IMR-90 (cell line): ENCODE data around the gene LRRC7.

Experiments used
- BHLHE40 ChIP-seq: fragments of 150-350 bp; IDR thresholded peaks from 2 replicates; pipeline ENCODE4 v1.6.1; 2016; ENCODE audit warnings: mild to moderate bottlenecking, low read depth, low read length
- CEBPB ChIP-seq: IDR thresholded peaks from 2 replicates; pipeline ENCODE4 v1.6.1; 2012; ENCODE audit warnings: low read depth, low read length, improper control_type of control experiment
- FOS ChIP-seq: fragments of 150-350 bp; IDR thresholded peaks from 2 replicates; pipeline ENCODE4 v1.6.1; 2016; ENCODE audit warnings: low read depth, low read length
- MAFK ChIP-seq: IDR thresholded peaks from 2 replicates; pipeline ENCODE4 v1.6.1; 2012; ENCODE audit warnings: low read depth, low read length, improper control_type of control experiment
- MXI1 ChIP-seq: IDR thresholded peaks from 2 replicates; pipeline ENCODE4 v1.6.1; 2012; ENCODE audit warnings: low read depth, mild to moderate bottlenecking, low read length, moderate library complexity, borderline replicate concordance
- NFE2L2 ChIP-seq: fragments of 150-350 bp; IDR thresholded peaks from 2 replicates; pipeline ENCODE4 v1.6.1; 2016; ENCODE audit warnings: low read depth, mild to moderate bottlenecking, low read length
- POLR2A ChIP-seq: IDR thresholded peaks from 2 replicates; pipeline ENCODE4 v1.6.1; 2012; ENCODE audit warnings: mild to moderate bottlenecking, low read depth, low read length
- RAD21 ChIP-seq: IDR thresholded peaks from 2 replicates; pipeline ENCODE4 v1.6.1; 2012; ENCODE audit warnings: low read length, improper control_type of control experiment
- RCOR1 ChIP-seq: IDR thresholded peaks from 2 replicates; pipeline ENCODE4 v1.6.1; 2012; ENCODE audit warnings: mild to moderate bottlenecking, low read length, improper control_type of control experiment; ENCODE audit not compliant: insufficient replicate concordance
- RFX5 ChIP-seq: IDR thresholded peaks from 2 replicates; pipeline ENCODE4 v1.8.0; 2012; ENCODE audit warnings: low read depth, mild to moderate bottlenecking, low read length, moderate library complexity
- SMC3 ChIP-seq: fragments of 150-350 bp; IDR thresholded peaks from 2 replicates; pipeline ENCODE4 v1.6.1; 2016; ENCODE audit warnings: low read depth, mild to moderate bottlenecking, antibody characterized with exemption, low read length, moderate library complexity
- TF ChIP-seq, protein P1 (sequence below): conservative IDR thresholded peaks from 2 replicates; pipeline ENCODE4 v1.5.1; 2012; ENCODE audit warnings: mild to moderate bottlenecking, low read depth, low read length, improper control_type of control experiment
- TF ChIP-seq, protein P2 (sequence below): fragments of 150-350 bp; IDR thresholded peaks from 2 replicates; pipeline ENCODE4 v1.6.1; 2017; ENCODE audit warnings: mild to moderate bottlenecking, antibody characterized with exemption, low read length, low read depth
- TF ChIP-seq, protein P3 (sequence below): fragments of 150-350 bp; IDR thresholded peaks from 2 replicates; pipeline ENCODE4 v1.6.1; 2016; ENCODE audit warnings: low read depth, mild to moderate bottlenecking, low read length, moderate library complexity, borderline replicate concordance

DNA sequence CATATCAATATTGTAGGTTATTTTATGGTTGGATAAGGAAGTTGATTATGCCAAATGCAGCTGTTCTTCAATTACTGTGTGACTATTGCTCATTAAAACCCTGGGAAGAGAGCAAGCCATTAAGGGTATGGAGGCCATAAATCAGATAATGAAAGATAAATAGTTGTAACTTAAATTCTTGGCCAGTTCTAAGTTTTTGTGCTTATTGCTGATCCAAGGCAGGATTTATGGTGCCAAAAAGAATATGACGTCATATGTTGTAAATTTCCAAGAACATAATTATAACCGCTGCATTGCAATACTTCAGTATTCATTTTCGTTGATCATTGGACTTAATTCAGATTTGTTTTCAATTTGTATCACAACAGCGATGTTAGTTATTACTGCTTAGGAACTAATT is 426.1 kb downstream of the LRRC7 start:
- TF ChIP-seq POLR2A (no peak), RAD21 (no peak), BHLHE40 (no peak), RFX5 (no peak), CEBPB (no peak), SMC3 (no peak), MXI1 (no peak), RCOR1 (no peak), NFE2L2 (no peak), FOS (no peak), MAFK (no peak)
- TF ChIP-seq, protein P1, sequence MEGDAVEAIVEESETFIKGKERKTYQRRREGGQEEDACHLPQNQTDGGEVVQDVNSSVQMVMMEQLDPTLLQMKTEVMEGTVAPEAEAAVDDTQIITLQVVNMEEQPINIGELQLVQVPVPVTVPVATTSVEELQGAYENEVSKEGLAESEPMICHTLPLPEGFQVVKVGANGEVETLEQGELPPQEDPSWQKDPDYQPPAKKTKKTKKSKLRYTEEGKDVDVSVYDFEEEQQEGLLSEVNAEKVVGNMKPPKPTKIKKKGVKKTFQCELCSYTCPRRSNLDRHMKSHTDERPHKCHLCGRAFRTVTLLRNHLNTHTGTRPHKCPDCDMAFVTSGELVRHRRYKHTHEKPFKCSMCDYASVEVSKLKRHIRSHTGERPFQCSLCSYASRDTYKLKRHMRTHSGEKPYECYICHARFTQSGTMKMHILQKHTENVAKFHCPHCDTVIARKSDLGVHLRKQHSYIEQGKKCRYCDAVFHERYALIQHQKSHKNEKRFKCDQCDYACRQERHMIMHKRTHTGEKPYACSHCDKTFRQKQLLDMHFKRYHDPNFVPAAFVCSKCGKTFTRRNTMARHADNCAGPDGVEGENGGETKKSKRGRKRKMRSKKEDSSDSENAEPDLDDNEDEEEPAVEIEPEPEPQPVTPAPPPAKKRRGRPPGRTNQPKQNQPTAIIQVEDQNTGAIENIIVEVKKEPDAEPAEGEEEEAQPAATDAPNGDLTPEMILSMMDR, result no peak
- TF ChIP-seq, protein P2, sequence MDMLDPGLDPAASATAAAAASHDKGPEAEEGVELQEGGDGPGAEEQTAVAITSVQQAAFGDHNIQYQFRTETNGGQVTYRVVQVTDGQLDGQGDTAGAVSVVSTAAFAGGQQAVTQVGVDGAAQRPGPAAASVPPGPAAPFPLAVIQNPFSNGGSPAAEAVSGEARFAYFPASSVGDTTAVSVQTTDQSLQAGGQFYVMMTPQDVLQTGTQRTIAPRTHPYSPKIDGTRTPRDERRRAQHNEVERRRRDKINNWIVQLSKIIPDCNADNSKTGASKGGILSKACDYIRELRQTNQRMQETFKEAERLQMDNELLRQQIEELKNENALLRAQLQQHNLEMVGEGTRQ, result no peak
- TF ChIP-seq, protein P3, sequence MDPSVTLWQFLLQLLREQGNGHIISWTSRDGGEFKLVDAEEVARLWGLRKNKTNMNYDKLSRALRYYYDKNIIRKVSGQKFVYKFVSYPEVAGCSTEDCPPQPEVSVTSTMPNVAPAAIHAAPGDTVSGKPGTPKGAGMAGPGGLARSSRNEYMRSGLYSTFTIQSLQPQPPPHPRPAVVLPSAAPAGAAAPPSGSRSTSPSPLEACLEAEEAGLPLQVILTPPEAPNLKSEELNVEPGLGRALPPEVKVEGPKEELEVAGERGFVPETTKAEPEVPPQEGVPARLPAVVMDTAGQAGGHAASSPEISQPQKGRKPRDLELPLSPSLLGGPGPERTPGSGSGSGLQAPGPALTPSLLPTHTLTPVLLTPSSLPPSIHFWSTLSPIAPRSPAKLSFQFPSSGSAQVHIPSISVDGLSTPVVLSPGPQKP, result no peak
